Measurements from ENCODE around the gene TCTA.
"Not testable (repeated sequence)": the region's sequence is repeated elsewhere in the genome, so short reads cannot be mapped to it uniquely, and the experiment has no call there.

Gene TCTA, protein sequence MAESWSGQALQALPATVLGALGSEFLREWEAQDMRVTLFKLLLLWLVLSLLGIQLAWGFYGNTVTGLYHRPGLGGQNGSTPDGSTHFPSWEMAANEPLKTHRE

DNA sequence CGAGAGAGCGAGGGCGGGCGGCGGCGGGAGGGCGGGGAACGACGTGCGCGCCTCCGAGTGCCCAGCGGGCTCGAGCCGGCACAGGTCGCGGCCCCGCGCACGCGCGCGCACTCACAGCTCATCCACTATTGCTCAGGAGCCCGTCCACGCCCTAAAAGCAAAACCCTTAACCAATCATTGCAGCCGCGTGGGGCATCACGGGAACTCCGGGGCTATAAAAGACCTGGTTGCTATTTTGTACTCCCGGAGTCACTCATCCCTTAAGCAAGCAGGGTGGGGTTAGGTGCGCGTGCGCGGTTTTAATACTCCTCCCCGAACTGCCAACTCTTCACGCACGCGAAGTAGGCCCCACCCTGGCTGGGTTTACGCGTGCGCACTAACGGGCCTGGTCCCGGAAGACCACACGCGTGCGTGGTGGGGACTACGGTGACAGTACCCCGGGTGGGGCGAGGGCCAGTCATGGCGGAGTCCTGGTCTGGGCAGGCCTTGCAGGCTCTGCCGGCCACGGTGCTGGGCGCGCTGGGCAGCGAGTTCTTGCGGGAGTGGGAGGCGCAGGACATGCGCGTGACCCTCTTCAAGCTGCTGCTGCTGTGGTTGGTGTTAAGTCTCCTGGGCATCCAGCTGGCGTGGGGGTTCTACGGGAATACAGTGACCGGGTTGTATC lies at the start of gene TCTA, which contains the start of gene RHOA:
Gene TCTA (plus strand): TSS at position 456 of the 664 bp plus-strand sequence. CDS start 4 bp downstream, at position 460.
Gene RHOA (minus strand): TSS at position 9 of the 664 bp plus-strand sequence. CDS start 36,387 bp downstream, outside the sequence.
- peak; percentile 99 for DNase-seq

DNA sequence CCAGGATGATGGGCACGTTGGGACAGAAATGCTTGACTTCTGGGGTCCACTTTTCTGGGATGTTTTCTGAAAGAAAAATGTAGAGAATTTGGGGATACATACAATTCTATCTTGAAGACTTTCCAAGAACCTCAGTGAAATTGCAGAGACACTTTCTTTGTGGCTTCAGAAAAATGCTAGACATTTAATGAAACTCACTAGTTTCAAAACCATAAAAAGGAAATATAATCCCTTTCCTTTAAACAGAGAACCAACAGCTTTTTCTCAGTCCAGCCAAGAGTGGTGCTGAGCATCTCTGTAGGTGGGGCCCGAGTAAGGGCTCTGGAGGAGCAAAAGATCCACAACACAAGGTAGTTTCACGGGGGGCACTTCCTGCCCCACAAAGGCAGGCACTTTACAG lies 49.7 kb upstream of the TCTA start:
- DNase-seq, result no peak

DNA sequence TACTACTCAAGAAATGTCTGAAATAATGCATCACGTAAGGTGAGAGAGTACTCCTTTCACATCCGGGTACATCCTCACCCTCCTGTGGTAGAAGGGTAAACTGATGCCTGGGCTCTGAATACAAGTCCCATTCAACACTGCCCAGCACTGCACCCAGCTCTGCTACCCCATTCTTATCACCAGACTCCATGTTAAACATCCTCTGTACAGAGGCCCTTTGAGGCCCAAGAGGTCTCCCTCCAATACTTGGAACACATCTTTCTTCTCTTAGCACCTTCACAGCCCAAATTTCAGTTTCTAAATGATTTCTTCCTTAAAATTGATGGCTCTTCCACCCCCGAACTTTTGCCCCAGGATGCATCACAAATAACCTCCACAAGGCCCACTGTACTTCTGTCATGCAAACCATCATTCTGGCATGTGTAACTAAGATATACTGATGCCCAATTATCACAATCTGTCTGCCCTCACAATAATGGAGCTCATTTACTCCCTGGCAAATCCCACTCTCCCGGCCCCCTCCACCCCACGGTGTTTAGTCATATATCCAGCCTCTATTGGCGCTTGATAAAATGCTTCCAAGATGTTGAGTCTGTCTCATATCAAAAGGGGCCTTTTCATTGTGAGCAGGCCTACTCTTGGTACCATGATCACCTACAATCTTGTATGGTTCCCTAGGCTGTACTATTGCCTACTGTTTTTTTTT lies 41.5 kb upstream of the TCTA start:
- no peak for DNase-seq

DNA sequence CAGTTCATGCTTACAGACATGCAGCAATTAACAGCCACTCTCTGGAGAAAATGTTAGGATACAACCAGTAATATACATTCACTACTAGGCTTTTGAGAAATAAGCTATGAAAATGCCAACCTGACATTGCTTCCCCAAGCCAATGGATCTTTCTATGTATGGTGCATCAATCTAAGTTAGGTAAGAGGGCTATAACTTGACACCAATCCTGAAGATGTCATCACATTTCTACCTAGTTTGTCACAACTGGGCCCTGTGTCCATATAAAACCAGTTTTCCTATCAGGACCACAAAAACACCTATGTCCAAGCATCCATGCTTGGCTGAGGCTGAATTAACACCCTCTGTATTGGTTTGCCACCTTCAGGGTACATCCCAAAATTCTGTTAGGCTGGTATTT lies 40.3 kb upstream of the TCTA start:
- DNase-seq, result no peak

DNA sequence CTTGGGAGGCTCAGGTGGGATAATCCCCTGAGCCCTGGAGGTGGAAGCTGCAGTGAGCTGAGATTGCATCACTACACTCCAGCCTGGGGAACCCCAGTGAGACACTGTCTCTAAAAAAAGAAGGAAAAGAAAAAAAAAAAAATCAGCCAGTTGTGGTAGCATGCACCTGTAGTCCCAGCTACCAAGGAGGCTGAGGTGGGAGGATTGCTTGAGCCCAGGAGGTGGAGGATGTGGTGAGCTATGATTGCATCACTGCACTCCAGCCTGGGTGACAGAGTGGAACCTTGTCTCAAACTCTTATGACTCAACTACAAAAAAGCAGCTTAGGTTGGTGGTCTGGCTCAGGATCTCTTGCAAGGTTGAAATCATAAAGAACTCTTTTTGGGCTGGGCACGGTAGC lies 34.7 kb upstream of the TCTA start:
- DNase-seq, result no peak

DNA sequence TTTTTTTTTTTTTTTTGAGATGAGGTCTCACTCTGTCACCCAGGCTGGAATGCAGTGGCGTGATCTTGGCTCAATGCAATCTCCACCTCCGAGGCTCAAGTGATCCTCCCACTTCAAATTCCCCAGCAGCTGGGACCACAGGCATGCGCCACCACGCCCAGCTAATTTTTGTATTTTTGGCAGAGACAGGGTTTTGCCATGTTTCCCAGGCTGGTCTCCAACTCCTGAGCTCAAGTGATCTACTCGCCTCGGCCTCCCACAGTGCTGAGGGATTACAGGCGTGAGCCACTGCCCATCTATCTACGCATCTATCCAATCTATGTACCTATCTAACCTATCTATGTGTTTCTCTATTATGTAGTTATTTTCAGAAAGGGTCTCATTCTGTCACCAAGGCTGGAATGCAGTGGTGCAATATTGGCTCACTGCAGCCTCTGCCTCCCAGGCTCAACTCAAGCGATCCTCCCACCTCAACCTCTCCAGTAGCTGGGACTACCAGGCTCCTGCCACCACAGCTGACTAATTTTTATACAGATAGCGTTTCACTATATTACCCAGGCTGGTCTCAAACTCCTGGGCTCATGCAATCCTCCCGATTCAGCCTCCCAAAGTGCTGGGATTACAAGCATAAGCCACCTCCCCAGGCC lies 33.9 kb upstream of the TCTA start:
- DNase-seq, result no peak

DNA sequence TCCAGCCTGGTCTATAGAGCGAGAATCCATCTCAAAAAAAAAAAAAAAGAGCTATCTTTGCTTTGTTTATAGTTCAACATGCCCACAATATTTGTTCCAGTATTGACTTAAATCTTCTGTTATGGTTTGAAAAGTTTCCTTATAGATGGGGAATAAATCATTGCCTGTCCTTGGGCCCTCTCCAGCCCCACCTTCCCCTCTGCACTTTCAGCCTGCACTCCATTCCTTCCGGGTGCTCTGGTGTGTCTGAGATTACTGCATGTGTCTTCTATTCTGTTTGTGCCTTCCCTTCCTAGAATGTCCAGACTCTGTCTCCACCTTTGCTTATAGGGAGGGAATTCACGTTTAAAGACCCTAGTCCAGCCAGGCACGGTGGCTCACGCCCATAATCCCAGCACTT lies 28.8 kb upstream of the TCTA start:
- DNase-seq, result no peak

DNA sequence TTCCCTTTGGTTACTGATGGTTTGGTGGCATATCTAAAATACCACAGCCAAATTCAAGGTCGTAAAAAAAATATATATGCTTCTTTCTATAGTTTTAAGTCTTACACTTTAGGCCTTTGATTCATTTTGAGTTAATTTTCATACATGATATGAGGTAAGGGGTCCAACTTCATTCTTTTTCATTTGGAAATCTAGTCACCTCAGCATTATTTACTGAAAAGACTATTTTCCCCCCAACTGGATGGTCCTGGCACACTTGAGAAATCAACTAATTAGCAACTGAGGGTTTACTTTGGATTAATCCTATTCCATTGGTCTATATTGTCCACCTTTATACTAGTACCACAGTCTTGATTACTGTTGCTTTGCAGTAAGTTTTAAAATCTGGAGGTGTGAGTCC lies 26.6 kb upstream of the TCTA start:
- DNase-seq, result no peak

DNA sequence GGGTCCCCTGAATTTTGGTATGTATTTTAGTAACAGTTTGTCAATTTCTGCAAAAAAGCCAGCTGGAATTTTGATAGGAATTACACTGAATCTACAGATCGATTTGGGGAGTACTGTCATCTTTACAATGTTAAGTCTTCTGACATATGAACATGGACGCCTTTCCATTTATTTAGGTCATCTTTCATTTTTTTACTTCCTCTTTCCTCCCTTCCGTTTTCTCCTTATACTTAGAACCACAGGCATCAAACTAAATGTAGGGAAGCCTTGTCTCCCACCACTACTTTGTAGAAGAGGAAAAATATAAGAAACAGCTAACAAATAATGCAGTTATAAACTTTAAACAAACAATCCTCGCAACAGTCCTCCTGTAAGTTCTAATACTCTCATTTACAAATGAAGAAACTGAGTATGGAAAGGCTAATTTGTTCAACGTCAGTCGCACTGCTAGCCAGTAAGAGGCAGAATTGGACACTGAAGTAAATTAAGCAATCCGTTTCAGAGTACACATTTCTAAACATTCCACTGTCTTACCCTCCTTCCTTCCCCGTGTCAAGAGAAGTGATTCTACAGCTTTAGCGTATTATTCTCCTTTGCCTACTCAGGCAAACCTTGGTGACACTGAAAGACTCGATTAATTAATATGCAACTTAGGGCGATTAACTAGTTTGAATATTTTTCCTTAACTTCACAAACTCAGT lies 26.0 kb upstream of the TCTA start:
- DNase-seq, result no peak

DNA sequence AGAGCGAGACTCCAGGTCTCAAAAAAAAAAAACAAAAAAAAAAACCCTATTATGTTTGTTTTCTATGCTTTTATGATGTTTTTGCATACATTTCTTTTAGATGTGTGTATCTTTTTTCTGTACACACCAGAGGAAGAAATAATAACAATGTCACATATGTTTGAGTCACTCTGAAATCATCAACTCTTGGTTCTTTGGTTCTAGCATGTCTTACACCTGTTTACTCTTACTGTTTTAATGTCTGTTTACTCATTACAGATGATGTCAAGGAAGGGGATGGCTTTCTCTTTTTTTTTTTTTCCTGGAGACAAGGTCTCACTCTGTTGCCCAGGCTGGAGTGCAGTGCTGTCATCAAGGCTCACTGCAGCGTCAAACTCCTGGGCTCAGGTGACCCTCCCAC lies 24.5 kb upstream of the TCTA start:
- no peak for DNase-seq

DNA sequence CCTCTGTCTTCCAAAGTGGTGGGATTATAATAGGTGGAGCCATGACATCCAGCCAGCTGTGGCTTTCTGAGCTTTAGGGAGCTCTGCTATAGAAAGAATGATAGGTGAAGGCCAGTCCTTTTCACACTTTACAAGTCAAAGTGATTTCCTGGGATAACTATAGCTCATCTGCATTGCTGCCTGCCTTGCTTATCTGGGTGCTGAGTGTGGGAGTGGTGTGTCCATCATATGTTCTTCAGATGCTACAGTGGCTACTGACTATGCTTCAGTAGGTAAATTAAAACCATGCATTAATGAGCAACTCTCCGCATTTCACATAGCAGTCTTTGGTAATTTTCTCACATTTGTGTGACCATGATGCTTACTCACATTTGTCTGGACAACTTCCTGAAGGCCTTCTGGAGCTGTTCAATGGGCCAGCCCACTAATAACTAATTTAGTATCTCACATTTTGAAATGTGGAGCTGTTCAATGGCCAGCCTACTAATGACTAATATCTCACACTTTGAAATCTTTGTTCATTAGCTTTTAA lies 23.9 kb upstream of the TCTA start:
- no peak for DNase-seq

DNA sequence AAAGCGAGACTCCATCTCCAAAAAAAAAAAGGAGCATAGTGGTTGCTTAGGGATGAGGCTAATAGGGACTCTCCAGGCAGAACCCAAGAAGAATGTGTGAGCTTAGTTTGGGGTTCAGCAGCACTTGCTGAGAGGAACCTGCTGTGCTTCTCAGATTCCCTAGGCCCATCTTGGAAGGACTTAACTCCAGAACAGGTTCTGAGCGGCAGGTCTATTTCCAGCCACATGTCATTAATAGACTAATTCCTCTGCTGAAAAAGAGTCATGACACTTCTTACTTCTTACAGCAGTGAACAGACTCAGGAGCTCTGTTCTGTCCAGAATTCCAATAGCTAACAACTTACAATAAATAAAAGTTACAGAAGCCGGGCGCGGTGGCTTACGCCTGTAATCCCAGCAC lies 22.9 kb upstream of the TCTA start:
- DNase-seq, result no peak

DNA sequence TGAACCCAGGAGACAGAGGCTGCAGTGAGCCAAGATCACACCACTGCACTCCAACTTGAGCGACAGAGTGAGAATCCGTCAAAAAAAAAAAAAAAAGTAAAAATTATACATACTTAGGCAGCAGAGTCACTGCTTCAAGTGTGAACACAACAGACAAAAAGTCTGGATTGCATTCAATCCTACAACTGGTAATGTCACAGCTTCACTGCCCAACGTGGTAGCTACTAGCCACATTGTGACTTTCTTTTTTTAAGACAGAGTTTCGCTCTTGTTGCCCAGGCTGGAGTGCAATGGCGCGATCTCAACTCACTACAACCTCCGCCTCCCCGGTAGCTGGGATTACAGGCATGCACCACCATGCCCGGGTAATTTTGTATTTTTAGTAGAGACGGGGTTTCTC lies 20.9 kb upstream of the TCTA start:
- not testable (repeated sequence) for DNase-seq

DNA sequence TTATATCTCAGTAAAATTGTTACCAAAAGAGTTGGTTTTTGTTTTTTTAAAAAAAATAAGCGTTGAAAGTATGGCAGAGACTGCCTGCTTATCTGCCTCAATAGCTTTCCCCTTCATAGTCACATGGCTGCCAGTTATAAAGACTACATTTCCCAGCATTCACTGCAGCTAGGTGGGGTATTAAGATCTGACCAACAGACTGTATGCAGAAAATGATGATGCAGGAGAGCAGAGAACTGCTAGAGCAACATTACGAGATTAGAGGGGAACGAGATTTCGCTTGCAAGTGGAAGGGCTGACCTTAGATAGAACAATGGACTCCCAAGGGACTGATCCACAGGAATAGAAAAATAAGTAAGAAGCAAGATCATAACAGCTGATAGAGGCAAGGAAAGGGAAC lies 14.8 kb upstream of the TCTA start:
- DNase-seq, result no peak

DNA sequence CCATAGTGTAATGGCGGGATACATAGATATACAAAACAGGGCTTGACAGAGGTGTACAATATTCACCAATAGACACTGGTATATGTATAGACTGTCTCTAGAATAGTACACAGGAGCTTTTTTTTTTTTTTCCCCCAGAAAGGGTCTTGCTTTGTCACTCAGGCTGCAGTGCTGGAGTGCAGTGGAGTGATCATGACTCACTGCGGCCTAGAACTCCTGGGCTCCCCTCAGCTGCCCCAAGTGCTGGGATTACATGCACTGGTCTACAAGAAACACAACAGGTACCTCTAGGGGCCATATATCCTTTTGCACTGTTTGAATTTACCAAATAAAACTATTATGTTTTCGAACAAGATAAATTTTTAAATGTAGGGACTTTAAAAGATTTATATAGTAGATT lies 12.8 kb upstream of the TCTA start:
- no peak for DNase-seq

DNA sequence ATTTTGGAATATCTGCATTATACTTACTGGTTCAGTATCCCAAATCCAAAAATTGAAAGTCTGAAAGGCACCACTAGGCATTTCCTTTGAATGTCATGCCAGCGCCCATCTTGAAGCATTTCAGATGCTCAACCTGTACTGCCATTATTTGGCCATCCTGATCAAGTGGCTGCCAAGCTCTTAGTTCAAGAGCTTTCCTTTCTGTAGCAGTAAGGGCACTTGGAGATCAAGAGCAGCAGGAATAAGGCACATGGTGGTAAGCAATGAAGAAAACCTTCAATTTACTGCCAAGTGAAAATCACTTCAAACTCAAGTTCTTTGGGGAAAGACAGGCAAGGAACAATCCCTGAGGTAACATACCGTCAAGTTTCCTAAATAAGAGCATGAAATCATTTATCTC lies 10.5 kb upstream of the TCTA start:
- no peak for DNase-seq

DNA sequence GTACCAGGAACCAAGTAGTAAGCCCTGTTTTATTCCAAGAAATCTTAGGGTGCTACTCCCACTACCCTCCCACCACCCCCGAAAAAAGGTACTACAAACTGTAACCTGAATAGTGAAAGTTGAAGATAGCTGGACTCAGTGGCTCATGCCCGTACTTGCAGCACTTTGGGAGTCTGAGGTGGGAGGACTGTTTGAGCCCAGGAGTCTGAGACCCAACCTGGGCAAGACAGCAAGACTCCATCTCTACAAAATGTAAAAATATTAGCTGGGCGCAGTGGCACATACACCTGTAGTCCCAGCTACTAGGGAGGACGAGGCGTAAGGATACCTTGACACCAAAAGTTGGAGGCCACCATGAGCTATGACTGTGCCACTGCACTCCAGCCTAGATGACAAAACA lies 8.3 kb upstream of the TCTA start:
- DNase-seq, result no peak

DNA sequence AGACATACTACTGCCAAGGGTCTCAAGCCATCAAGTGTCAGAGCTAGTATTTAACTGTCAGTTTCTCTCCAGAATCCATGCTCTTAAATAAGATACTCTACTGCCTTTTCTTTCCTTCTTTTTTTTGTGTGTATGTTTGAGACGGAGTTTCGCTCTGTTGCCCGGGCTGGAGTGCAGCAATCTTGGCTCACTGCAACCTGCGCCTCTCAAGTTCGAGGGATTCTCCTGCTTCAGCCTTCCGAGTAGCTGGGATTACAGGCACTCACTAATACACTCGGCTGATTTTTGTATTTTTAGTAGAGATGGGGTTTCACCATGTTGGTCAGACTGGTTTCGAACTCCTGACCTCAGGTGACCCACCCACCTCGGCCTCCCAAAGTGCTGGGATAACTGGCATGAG lies 6.7 kb upstream of the TCTA start:
- not testable (repeated sequence) for DNase-seq

DNA sequence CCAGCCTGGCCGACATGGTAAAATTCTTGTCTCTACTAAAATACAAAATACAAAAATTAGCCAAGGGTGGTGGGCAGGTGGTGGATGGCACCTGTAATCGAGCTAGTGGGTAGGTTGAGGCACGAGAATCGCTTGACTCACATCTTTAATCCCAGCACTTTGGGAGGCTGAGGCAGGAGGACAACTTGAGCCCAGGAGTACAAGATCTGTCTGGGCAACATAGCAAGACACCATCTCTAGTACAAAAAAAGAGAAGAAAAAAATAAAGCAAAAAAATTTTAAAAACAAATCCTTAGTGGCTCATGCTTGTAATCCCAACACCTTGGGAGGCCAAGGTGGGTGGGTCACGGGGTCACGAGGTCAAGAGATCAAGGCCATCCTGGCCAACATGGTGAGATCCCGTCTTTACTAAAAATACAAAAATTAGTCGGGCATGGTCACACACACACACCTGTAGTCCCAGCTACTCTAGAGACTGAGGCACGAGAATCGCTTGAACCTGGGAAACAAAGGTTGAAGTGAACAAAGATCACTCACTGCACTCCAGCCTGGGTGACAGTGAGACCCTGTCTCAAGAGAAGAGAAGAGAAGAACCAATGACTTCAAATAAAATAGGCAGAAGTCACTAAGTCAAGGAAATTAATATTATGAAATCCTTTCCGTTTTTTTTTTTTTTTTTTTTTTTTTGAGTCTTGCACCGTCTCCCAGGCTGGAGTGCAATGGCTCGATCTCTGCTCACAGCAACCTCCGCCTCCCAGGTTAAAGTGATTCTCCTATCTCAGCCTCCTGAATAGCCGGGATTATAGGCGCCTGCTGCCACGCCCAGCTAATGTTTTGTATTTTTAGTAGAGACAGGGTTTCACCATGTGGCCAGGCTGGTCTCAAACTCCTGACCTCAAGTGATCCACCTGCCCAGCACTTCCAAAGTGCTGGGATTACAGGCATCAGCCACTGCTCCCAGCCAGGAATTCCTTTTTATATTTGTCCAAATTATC lies 5.4 kb upstream of the TCTA start:
- DNase-seq, result no peak

DNA sequence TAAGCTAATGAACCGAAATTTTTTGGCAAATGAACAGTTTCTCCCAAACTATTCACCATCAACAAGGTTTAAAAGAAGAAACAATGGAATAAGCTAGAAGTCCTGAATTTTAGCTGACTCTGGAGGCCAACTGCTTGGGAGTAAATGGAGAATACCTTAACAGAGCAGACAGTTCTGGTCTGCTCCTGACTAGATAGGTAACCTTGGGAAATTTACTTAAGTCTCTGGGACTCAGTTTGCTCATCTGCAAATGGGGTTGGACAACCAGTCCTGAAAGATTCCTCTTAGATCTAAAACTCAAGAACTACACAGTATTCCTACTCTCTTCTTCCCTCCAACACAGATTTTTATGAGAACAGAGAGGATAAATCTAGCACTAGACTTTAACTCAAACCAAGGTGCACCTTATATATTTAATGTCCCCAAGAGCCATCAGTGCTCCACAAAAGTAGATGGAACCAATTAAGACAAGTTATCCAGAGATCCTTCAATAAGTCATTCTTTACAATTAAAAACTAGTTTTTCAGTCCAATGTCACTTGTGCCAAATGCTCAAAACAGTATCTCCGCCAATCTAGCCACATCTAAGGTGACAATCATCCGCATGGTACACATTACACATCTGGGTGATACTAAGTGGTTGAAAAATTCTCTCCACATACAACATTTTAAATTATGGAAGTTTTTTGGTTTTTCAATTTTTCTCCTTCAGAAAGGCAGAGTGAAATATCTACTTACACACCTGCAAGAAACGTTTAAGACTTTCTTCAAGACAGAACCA lies 2.0 kb upstream of the TCTA start:
- no peak for DNase-seq

Measured in RPMI8226 (cell line).